Parathyroid adenoma (tissue), 2 donors: ENCODE measurements around the gene TEX22.

Source experiments
- H2AFZ ChIP-seq: fragments of 300-600 bp; sonication (generic); one replicate; pipeline ENCODE4 v1.7.0; 2017; ENCODE audit warnings: antibody characterized with exemption, mild to moderate bottlenecking
- H3K27ac ChIP-seq: fragments of 300-600 bp; sonication (generic); one replicate; pipeline ENCODE4 v1.7.0; 2017
- H3K27me3 ChIP-seq: fragments of 300-600 bp; sonication (generic); one replicate; pipeline ENCODE4 v1.7.0; 2017; ENCODE audit warnings: low read length; ENCODE audit not compliant: control insufficient read depth, insufficient read depth
- H3K36me3 ChIP-seq: fragments of 300-600 bp; sonication (generic); one replicate; pipeline ENCODE4 v1.7.0; 2017; ENCODE audit warnings: low read length; ENCODE audit not compliant: control insufficient read depth, insufficient read depth
- H3K4me1 ChIP-seq: fragments of 300-600 bp; sonication (generic); one replicate; pipeline ENCODE4 v1.7.0; 2017; ENCODE audit warnings: control low read depth
- H3K4me2 ChIP-seq: fragments of 300-600 bp; sonication (generic); one replicate; pipeline ENCODE4 v1.7.0; 2017; ENCODE audit warnings: low read length
- H3K4me3 ChIP-seq: fragments of 300-600 bp; sonication (generic); one replicate; pipeline ENCODE4 v1.7.0; 2017; ENCODE audit warnings: low read depth, low read length
- H3K79me2 ChIP-seq: fragments of 300-600 bp; sonication (generic); one replicate; pipeline ENCODE4 v1.7.0; 2017; ENCODE audit warnings: control low read depth
- H3K9ac ChIP-seq: fragments of 300-600 bp; sonication (generic); one replicate; pipeline ENCODE4 v1.7.0; 2017; ENCODE audit warnings: mild to moderate bottlenecking
- H3K9me3 ChIP-seq: fragments of 300-600 bp; sonication (generic); one replicate; pipeline ENCODE4 v1.7.0; 2017; ENCODE audit warnings: low read length; ENCODE audit not compliant: control insufficient read depth
- CTCF ChIP-seq: fragments of 300-600 bp; sonication (generic); IDR thresholded peaks from one replicate; pipeline ENCODE4 v1.7.0; 2017; ENCODE audit warnings: antibody characterized with exemption, mild to moderate bottlenecking
- donor health status: primary hyperparathyroidism.

TEX22 gene

GRCh38 chr14:105449276-105450122 is 51.2 kb downstream of the TEX22 start:
- TF ChIP-seq CTCF = no peak
- Histone ChIP-seq H3K79me2 (peaks cover 21% of the 10 kb centered on the region), H3K9me3 (no peaks in the 10 kb centered on the region), H3K4me2 (no peak overlapping the region), H3K9ac (no peak overlapping the region), H3K4me1 (no peaks in the 10 kb centered on the region), H2AFZ (no peak overlapping the region), H3K36me3 (no peaks in the 10 kb centered on the region), H3K27ac (no peak overlapping the region), H3K4me3 (no peak overlapping the region), H3K27me3 (no peaks in the 10 kb centered on the region)

- H3K27ac ChIP-seq = no peak overlapping the region
- peaks cover 21% of the 10 kb centered on the region for H3K79me2 ChIP-seq
- H3K4me3 ChIP-seq = no peak overlapping the region
- H3K36me3 ChIP-seq = no peaks in the 10 kb centered on the region
- no peak overlapping the region for H2AFZ ChIP-seq
- no peak overlapping the region for H3K4me2 ChIP-seq
- H3K4me1 ChIP-seq = no peaks in the 10 kb centered on the region
- H3K9me3 ChIP-seq = no peaks in the 10 kb centered on the region
- H3K9ac ChIP-seq = no peak overlapping the region
- H3K27me3 ChIP-seq = no peaks in the 10 kb centered on the region
- no peak for TF ChIP-seq CTCF
Measured at GRCh38 chr14:105450123-105450505, 51.8 kb downstream of the TEX22 start.

GRCh38 chr14:105450864-105451720 is 52.8 kb downstream of the TEX22 start:
- no peaks in the 10 kb centered on the region for H3K36me3 ChIP-seq
- TF ChIP-seq CTCF = no peak

GRCh38 chr14:105452963-105453362 is 54.6 kb downstream of the TEX22 start:
- no peak for TF ChIP-seq CTCF
- Histone ChIP-seq H3K4me1 (no peaks in the 10 kb centered on the region), H3K79me2 (peaks cover 8% of the 10 kb centered on the region), H3K9ac (no peak overlapping the region), H2AFZ (no peak overlapping the region), H3K4me2 (no peak overlapping the region), H3K4me3 (no peak overlapping the region), H3K27ac (no peak overlapping the region), H3K36me3 (no peaks in the 10 kb centered on the region), H3K9me3 (no peaks in the 10 kb centered on the region), H3K27me3 (no peaks in the 10 kb centered on the region)

More at GRCh38 chr14:105450864-105451720, 52.8 kb downstream of the TEX22 start:
- Histone ChIP-seq H3K9ac (no peak overlapping the region), H3K79me2 (peaks cover 20% of the 10 kb centered on the region), H3K27me3 (no peaks in the 10 kb centered on the region), H3K4me1 (no peaks in the 10 kb centered on the region), H3K9me3 (no peaks in the 10 kb centered on the region), H3K4me2 (no peak overlapping the region), H3K4me3 (no peak overlapping the region), H2AFZ (no peak overlapping the region), H3K27ac (no peak overlapping the region)
